ENCODE results near the gene SERINC4.
A peak's percentile ranks its signal among the peaks of the same experiment; 100 is the strongest.

SERINC4 gene

DNA sequence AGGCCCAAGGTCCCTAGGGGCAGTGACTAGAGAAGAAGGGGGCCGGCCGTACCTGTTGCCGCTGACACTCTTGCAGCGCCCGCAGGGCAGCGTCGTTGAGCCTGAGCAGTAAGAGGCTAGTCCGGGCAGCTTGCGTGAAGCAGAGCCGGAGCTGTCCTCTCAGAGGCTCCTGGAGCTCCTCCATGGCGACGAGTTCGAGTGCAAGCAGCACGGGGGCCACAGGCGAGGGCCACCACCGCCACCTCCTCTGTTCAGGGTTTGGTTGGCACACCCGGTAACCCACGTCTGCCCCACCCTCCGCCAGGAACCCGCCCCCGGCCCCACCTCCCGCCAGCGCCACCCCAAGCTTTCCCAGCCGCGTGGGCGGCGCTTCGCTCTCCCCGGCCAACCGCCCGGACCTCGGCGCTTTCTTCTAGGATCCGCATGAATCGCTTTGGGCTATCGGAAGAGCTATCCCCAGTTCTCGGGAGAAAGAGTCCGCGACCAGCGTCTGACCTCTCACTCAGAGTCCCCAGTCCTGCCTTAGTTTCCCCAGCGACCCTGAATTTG lies 23.2 kb downstream of the SERINC4 start, which contains the start of gene ELL3:
ELL3 (minus strand) TSS at position 249 of the 549 bp plus-strand sequence; CDS start at position 184, 65 bp downstream.
- peak within 1 kb of the TSS; percentile 55 for H3K4me3 ChIP-seq (ENCODE audit: low read length)
- DNase-seq (ENCODE audit: low read depth) = no peak
- TF ChIP-seq, protein P1, sequence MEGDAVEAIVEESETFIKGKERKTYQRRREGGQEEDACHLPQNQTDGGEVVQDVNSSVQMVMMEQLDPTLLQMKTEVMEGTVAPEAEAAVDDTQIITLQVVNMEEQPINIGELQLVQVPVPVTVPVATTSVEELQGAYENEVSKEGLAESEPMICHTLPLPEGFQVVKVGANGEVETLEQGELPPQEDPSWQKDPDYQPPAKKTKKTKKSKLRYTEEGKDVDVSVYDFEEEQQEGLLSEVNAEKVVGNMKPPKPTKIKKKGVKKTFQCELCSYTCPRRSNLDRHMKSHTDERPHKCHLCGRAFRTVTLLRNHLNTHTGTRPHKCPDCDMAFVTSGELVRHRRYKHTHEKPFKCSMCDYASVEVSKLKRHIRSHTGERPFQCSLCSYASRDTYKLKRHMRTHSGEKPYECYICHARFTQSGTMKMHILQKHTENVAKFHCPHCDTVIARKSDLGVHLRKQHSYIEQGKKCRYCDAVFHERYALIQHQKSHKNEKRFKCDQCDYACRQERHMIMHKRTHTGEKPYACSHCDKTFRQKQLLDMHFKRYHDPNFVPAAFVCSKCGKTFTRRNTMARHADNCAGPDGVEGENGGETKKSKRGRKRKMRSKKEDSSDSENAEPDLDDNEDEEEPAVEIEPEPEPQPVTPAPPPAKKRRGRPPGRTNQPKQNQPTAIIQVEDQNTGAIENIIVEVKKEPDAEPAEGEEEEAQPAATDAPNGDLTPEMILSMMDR (conservative IDR thresholded peaks at IDR 0.05; ENCODE audit: low read depth, low read length) = no peak

DNA sequence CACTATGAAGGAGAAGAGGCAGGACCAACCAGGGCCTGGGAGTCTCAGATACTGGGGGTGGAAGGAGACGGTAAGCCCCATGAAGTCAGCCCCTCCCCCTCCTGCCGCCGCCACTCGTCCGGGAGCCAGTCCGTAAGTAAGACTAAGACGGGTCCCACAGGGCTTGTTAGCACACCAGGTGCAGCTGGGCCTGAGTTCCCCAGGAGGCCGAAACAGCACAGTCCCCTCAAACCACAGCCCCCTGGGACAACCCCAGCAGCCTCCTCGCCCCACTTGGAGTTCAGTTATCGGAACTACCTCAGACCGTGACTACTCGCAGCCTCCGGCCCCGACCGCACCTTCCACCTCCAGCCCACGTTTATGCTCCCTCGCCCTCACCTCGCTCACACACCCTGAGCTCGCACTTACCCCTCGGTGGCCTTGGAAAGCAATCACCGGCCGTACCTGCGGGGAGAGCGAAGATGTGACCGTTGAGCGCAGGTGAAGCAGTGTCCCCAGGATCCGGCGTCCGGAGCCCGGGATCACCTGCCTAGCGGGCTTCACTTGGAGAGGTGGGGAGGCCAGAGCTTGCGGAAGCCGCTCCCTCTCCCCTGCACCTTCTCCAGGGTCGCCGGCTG lies 23.8 kb downstream of the SERINC4 start:
- TF ChIP-seq, protein P1 (conservative IDR thresholded peaks at IDR 0.05; ENCODE audit: low read depth, low read length) = no peak
- peak overlapping the region; percentile 55 for H3K4me3 ChIP-seq (ENCODE audit: low read length)
- DNase-seq (ENCODE audit: low read depth) = no peak

DNA sequence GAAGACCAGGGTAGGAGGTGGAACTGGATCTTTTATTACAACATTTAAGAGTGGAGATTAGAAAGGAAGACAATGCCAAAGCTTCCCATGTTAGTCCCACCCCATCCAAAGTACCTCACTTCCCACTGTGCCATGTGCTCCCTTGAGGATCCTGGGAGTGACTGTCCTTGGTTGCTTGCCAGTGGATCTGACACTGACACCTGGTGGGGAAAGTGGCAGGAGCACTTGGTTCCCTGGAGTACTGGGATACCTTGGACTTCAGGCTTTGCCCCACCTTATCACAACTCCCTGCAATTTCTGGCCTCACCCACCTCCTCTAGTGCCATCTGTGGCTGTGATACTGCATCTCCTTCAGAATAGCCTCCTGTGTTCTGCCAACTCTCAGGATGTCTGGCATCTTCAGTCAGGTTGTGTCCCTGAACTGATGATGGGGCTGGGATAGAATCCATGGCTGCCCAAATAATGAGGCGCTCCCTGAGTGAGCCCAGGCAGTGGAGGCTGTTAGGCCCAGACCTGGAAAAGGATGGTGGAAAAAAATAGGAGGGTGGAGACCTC lies 24.5 kb downstream of the SERINC4 start:
- TF ChIP-seq, protein P1 (conservative IDR thresholded peaks at IDR 0.05; ENCODE audit: low read depth, low read length) = peak; percentile 48
- no peak for DNase-seq (ENCODE audit: low read depth)
- H3K4me3 ChIP-seq (ENCODE audit: low read length) = no peak overlapping the region

DNA sequence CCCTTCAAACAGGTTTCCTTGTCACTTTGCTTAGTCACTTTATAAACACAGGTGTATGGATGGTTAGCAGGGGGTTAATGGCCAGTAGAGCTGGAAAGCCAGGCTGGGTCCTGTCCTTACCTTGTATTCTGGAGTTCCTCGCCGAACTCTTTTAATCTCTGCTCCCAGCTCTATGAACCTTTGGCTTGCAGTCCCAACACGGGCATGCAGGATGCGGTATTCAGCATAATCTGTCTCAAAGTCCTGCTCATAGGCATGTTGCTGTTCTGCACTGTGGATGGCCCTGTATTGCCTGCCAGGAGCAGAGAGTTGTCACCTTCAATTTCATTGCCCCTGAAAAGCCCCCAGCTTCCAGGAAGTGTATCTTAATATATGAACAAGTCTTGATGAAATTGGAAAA lies 26.0 kb downstream of the SERINC4 start:
- no peak for DNase-seq (ENCODE audit: low read depth)
- no peak overlapping the region for H3K4me3 ChIP-seq (ENCODE audit: low read length)
- TF ChIP-seq, protein P1 (conservative IDR thresholded peaks at IDR 0.05; ENCODE audit: low read depth, low read length) = no peak

DNA sequence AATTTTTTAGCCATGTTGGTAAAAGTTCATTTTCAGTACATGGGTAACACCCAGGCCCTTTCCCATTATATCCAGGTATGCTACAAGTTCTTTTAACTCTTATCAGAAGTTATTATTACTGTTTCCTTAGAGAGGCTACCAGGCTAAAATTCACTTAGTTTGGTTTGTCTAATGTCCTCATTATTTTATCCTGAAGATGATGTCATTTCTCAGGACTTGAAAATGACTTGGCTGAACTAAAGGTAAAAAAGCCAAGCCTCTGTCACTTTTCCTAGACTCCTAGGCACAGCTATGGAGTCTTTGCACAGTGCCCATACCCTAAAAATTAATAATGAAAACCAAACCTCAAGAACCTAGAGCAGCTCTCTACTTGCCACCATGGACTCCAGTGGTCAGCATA lies 27.4 kb downstream of the SERINC4 start:
- H3K4me3 ChIP-seq (ENCODE audit: low read length) = no peak overlapping the region
- DNase-seq (ENCODE audit: low read depth) = no peak
- TF ChIP-seq, protein P1 (conservative IDR thresholded peaks at IDR 0.05; ENCODE audit: low read depth, low read length) = no peak

DNA sequence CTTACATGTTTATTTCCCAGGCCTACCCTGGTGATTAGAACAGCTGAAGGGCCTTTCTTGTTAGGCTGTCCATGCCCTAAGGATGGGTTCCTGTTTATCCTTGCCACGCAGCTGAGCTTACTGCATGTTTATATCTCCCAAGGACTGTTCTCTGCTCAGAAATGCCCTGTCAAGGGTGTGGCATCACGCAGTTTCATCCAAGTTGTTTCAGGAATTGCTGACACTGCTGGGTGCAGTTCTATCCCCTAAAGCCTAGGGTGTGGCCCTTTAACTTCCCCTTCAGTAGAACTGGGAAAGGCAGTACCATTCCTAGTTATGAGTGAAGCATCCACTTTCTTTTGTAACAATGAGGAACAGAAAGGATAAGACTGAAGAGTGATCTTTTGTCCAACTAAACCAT lies 28.2 kb downstream of the SERINC4 start:
- H3K4me3 ChIP-seq (ENCODE audit: low read length) = no peak overlapping the region
- TF ChIP-seq, protein P1 (conservative IDR thresholded peaks at IDR 0.05; ENCODE audit: low read depth, low read length) = no peak
- no peak for DNase-seq (ENCODE audit: low read depth)
